Measurements from ENCODE around the gene RARB. TPM values are rescaled to one million over a fixed set of nuclear protein-coding genes. Genes with fewer than 3 reads are reported as not detected.

Gene RARB
- total and polyA plus RNA-seq, 9 of the 15 experiments (the other 6 are each of a cell fraction or from before 2014, with no cell fraction given): 0.15 to 1.3 (median 0.27) TPM

DNA sequence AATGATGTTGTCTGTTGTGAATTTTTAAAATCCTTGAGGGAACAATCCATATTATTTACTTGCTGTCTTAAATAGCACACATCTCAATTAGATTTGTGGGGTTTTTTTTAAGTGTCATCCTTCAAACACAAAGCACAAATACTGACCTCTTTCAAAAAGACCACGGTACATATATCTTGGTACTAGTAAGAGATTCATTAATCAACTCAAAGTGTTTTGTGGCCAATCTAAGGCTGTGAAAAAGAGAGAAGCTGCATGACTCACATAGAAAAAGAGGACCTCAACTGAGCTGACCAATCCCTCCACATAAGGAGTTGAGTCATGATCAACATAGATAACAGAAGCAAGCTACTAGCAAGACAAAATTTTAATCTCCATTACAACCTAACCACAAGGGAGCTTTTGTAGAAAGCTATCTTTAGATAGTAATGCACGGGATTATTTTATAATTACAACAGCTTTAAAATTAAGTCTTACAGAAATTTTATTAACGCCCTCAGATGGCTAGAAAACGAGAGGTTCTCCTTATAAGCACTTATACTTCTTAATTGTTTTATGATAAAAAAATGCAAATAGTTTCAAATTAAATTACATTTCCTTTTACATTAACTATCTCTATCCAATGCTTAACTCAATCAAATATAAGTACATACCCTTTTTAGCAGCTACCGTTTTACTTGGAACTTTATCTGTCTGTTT, 176.2 kb downstream of the RARB start (continued):
- TF ChIP-seq TRIM28 (IDR thresholded peaks at IDR 0.05) (no peak), PTBP1 (IDR thresholded peaks at IDR 0.05; ENCODE audit: low read depth, low read length) (no peak), FUS (optimal IDR thresholded peaks at IDR 0.05; ENCODE audit: low read depth, low read length) (no peak), ZFPM2 (CRISPR knock-in tag; IDR thresholded peaks at IDR 0.05) (no peak), HES1 (IDR thresholded peaks at IDR 0.05; ENCODE audit: low read depth) (peak; percentile 20; the same call in 1 of the 2 replicates), FOSL1 (tag; conservative IDR thresholded peaks at IDR 0.05) (peak; percentile 99), C11orf30 (IDR thresholded peaks at IDR 0.05; ENCODE audit: low read depth) (peak; percentile 65), ZNF354B (CRISPR knock-in tag; IDR thresholded peaks at IDR 0.05) (no peak), CHD2 (IDR thresholded peaks at IDR 0.05; ENCODE audit: low read depth, low read length) (no peak), E2F3 (CRISPR knock-in tag; IDR thresholded peaks at IDR 0.05) (no peak), BRCA1 (IDR thresholded peaks at IDR 0.05) (no peak), BRCA1 (CRISPR knock-in tag; IDR thresholded peaks at IDR 0.05) (no peak), ZNF583 (CRISPR knock-in tag; IDR thresholded peaks at IDR 0.05) (no peak), NCOA6 (IDR thresholded peaks at IDR 0.05) (no peak)
- TF ChIP-seq, protein P1, sequence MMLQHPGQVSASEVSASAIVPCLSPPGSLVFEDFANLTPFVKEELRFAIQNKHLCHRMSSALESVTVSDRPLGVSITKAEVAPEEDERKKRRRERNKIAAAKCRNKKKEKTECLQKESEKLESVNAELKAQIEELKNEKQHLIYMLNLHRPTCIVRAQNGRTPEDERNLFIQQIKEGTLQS (IDR thresholded peaks at IDR 0.05): peak; percentile 90
- TF ChIP-seq, protein P1 (CRISPR knock-in tag; conservative IDR thresholded peaks at IDR 0.05): peak; percentile 60; the same call in 1 of the 2 replicates
- TF ChIP-seq, protein P2, sequence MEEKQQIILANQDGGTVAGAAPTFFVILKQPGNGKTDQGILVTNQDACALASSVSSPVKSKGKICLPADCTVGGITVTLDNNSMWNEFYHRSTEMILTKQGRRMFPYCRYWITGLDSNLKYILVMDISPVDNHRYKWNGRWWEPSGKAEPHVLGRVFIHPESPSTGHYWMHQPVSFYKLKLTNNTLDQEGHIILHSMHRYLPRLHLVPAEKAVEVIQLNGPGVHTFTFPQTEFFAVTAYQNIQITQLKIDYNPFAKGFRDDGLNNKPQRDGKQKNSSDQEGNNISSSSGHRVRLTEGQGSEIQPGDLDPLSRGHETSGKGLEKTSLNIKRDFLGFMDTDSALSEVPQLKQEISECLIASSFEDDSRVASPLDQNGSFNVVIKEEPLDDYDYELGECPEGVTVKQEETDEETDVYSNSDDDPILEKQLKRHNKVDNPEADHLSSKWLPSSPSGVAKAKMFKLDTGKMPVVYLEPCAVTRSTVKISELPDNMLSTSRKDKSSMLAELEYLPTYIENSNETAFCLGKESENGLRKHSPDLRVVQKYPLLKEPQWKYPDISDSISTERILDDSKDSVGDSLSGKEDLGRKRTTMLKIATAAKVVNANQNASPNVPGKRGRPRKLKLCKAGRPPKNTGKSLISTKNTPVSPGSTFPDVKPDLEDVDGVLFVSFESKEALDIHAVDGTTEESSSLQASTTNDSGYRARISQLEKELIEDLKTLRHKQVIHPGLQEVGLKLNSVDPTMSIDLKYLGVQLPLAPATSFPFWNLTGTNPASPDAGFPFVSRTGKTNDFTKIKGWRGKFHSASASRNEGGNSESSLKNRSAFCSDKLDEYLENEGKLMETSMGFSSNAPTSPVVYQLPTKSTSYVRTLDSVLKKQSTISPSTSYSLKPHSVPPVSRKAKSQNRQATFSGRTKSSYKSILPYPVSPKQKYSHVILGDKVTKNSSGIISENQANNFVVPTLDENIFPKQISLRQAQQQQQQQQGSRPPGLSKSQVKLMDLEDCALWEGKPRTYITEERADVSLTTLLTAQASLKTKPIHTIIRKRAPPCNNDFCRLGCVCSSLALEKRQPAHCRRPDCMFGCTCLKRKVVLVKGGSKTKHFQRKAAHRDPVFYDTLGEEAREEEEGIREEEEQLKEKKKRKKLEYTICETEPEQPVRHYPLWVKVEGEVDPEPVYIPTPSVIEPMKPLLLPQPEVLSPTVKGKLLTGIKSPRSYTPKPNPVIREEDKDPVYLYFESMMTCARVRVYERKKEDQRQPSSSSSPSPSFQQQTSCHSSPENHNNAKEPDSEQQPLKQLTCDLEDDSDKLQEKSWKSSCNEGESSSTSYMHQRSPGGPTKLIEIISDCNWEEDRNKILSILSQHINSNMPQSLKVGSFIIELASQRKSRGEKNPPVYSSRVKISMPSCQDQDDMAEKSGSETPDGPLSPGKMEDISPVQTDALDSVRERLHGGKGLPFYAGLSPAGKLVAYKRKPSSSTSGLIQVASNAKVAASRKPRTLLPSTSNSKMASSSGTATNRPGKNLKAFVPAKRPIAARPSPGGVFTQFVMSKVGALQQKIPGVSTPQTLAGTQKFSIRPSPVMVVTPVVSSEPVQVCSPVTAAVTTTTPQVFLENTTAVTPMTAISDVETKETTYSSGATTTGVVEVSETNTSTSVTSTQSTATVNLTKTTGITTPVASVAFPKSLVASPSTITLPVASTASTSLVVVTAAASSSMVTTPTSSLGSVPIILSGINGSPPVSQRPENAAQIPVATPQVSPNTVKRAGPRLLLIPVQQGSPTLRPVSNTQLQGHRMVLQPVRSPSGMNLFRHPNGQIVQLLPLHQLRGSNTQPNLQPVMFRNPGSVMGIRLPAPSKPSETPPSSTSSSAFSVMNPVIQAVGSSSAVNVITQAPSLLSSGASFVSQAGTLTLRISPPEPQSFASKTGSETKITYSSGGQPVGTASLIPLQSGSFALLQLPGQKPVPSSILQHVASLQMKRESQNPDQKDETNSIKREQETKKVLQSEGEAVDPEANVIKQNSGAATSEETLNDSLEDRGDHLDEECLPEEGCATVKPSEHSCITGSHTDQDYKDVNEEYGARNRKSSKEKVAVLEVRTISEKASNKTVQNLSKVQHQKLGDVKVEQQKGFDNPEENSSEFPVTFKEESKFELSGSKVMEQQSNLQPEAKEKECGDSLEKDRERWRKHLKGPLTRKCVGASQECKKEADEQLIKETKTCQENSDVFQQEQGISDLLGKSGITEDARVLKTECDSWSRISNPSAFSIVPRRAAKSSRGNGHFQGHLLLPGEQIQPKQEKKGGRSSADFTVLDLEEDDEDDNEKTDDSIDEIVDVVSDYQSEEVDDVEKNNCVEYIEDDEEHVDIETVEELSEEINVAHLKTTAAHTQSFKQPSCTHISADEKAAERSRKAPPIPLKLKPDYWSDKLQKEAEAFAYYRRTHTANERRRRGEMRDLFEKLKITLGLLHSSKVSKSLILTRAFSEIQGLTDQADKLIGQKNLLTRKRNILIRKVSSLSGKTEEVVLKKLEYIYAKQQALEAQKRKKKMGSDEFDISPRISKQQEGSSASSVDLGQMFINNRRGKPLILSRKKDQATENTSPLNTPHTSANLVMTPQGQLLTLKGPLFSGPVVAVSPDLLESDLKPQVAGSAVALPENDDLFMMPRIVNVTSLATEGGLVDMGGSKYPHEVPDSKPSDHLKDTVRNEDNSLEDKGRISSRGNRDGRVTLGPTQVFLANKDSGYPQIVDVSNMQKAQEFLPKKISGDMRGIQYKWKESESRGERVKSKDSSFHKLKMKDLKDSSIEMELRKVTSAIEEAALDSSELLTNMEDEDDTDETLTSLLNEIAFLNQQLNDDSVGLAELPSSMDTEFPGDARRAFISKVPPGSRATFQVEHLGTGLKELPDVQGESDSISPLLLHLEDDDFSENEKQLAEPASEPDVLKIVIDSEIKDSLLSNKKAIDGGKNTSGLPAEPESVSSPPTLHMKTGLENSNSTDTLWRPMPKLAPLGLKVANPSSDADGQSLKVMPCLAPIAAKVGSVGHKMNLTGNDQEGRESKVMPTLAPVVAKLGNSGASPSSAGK (IDR thresholded peaks at IDR 0.05): no peak

Measured in K562 (cell line).